ENCODE results near the gene MIA2. TPM values are rescaled to one million over a fixed set of nuclear protein-coding genes. Genes with fewer than 3 reads are reported as not detected.

Gene MIA2
- total and polyA plus RNA-seq, 2 experiments from 2014 or later: 9.5 to 10.9 TPM

GRCh38 chr14:39367387-39367751 is 133.7 kb downstream of the MIA2 start (continued):
- TF ChIP-seq, protein P1, sequence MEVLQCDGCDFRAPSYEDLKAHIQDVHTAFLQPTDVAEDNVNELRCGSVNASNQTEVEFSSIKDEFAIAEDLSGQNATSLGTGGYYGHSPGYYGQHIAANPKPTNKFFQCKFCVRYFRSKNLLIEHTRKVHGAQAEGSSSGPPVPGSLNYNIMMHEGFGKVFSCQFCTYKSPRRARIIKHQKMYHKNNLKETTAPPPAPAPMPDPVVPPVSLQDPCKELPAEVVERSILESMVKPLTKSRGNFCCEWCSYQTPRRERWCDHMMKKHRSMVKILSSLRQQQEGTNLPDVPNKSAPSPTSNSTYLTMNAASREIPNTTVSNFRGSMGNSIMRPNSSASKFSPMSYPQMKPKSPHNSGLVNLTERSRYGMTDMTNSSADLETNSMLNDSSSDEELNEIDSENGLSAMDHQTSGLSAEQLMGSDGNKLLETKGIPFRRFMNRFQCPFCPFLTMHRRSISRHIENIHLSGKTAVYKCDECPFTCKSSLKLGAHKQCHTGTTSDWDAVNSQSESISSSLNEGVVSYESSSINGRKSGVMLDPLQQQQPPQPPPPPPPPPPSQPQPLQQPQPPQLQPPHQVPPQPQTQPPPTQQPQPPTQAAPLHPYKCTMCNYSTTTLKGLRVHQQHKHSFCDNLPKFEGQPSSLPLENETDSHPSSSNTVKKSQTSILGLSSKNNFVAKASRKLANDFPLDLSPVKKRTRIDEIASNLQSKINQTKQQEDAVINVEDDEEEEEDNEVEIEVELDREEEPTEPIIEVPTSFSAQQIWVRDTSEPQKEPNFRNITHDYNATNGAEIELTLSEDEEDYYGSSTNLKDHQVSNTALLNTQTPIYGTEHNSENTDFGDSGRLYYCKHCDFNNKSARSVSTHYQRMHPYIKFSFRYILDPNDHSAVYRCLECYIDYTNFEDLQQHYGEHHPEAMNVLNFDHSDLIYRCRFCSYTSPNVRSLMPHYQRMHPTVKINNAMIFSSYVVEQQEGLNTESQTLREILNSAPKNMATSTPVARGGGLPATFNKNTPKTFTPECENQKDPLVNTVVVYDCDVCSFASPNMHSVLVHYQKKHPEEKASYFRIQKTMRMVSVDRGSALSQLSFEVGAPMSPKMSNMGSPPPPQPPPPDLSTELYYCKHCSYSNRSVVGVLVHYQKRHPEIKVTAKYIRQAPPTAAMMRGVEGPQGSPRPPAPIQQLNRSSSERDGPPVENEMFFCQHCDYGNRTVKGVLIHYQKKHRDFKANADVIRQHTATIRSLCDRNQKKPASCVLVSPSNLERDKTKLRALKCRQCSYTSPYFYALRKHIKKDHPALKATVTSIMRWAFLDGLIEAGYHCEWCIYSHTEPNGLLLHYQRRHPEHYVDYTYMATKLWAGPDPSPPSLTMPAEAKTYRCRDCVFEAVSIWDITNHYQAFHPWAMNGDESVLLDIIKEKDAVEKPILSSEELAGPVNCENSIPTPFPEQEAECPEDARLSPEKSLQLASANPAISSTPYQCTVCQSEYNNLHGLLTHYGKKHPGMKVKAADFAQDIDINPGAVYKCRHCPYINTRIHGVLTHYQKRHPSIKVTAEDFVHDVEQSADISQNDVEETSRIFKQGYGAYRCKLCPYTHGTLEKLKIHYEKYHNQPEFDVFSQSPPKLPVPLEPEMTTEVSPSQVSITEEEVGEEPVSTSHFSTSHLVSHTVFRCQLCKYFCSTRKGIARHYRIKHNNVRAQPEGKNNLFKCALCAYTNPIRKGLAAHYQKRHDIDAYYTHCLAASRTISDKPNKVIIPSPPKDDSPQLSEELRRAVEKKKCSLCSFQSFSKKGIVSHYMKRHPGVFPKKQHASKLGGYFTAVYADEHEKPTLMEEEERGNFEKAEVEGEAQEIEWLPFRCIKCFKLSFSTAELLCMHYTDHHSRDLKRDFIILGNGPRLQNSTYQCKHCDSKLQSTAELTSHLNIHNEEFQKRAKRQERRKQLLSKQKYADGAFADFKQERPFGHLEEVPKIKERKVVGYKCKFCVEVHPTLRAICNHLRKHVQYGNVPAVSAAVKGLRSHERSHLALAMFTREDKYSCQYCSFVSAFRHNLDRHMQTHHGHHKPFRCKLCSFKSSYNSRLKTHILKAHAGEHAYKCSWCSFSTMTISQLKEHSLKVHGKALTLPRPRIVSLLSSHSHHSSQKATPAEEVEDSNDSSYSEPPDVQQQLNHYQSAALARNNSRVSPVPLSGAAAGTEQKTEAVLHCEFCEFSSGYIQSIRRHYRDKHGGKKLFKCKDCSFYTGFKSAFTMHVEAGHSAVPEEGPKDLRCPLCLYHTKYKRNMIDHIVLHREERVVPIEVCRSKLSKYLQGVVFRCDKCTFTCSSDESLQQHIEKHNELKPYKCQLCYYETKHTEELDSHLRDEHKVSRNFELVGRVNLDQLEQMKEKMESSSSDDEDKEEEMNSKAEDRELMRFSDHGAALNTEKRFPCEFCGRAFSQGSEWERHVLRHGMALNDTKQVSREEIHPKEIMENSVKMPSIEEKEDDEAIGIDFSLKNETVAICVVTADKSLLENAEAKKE (CRISPR knock-in tag; IDR thresholded peaks at IDR 0.05): no peak
- TF ChIP-seq ZNF331 (CRISPR knock-in tag; IDR thresholded peaks at IDR 0.05; ENCODE audit: low read depth): no peak
- TF ChIP-seq EZH2 (IDR thresholded peaks at IDR 0.05; ENCODE audit: low read depth, unreplicated experiment): no peak
- no peak for TF ChIP-seq STAT1 (IDR thresholded peaks at IDR 0.05; ENCODE audit: unreplicated experiment)
- TF ChIP-seq, protein P2, sequence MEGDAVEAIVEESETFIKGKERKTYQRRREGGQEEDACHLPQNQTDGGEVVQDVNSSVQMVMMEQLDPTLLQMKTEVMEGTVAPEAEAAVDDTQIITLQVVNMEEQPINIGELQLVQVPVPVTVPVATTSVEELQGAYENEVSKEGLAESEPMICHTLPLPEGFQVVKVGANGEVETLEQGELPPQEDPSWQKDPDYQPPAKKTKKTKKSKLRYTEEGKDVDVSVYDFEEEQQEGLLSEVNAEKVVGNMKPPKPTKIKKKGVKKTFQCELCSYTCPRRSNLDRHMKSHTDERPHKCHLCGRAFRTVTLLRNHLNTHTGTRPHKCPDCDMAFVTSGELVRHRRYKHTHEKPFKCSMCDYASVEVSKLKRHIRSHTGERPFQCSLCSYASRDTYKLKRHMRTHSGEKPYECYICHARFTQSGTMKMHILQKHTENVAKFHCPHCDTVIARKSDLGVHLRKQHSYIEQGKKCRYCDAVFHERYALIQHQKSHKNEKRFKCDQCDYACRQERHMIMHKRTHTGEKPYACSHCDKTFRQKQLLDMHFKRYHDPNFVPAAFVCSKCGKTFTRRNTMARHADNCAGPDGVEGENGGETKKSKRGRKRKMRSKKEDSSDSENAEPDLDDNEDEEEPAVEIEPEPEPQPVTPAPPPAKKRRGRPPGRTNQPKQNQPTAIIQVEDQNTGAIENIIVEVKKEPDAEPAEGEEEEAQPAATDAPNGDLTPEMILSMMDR (conservative IDR thresholded peaks at IDR 0.05; ENCODE audit: low read depth in 2 of 2): no peak
- no peak for TF ChIP-seq REST (IDR thresholded peaks at IDR 0.05; ENCODE audit: unreplicated experiment)
- TF ChIP-seq CREB1 (CRISPR knock-in tag; IDR thresholded peaks at IDR 0.05; ENCODE audit: low read depth): no peak
- no peak for TF ChIP-seq POLR2AphosphoS5 (IDR thresholded peaks at IDR 0.05; ENCODE audit: low read depth)
- no peak for TF ChIP-seq JUNB (IDR thresholded peaks at IDR 0.05; ENCODE audit: unreplicated experiment)
